ENCODE measurements around the gene CAPG.
"Not testable (repeated sequence)": the region's sequence is repeated elsewhere in the genome, so short reads cannot be mapped to it uniquely, and the experiment has no call there.

Gene CAPG

DNA sequence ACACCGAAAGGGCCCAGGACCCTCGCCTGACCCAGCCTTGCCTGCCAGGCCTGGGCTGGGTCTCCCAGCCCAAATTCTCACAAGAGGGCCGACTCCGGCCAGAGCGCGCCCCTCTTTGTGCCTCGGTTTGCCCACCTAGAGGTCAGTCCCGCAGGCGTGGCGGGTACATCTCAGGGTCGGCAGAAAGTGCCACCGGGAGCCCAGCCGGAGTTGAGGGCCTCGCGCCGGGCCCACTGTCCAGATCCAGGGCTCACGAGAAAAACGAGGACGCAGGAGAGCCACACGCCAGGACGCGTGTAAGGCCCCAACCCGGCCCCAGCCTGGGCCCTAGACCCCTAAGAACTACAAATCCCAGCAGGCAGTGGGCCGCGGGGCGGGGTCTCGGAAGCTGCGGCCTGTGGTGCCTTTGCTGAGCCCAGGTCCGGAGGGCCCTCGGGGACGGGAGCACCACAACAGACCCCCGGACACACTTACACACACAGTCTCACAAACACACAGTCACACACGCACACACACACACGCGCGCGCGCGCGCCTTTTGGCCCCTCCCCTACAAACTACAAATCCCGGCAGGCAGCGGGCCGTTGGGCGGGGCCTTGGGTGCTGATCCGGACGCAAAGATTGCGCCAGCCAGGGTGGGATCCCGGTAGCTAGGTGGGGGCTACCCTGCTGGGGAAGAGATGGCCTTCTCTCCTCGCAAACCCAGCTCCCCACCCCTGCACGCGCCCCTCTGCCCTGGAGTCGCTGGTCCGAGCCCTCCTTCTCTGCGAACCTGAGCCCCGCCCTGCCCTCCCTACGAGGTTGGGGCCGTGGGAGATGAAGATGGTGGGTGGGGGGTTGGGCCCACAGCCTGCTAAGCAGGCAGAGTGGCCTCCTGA lies 8.2 kb upstream of the CAPG start, which contains the start of gene SH2D6:
SH2D6 (plus strand) TSS at position 583 of the 877 bp plus-strand sequence. CDS start 10,752 bp downstream, outside the sequence.
- H3K4me3 ChIP-seq (ENCODE audit: extremely low read depth, insufficient read depth, low read length, poor library complexity, severe bottlenecking): peak within 1 kb of the TSS; percentile 61
- peaks cover 15% of the 10 kb centered on the region for H3K4me1 ChIP-seq (ENCODE audit: control insufficient read depth, insufficient read depth, low read length, poor library complexity, severe bottlenecking)
- peak within 1 kb of the TSS; percentile 86 for H3K27ac ChIP-seq (ENCODE audit: low read depth, low read length, severe bottlenecking)
- H3K9me3 ChIP-seq (ENCODE audit: control insufficient read depth, low read length): no peaks in the 10 kb centered on the region
- 49 to 51% methylated on average over 16 to 24 of the region's 57 CpGs for WGBS, 2 experiments (ENCODE audit: insufficient coverage in 2 of 2)
- no peaks in the 10 kb centered on the region for H3K36me3 ChIP-seq (ENCODE audit: control insufficient read depth, insufficient read depth, low read length)

DNA sequence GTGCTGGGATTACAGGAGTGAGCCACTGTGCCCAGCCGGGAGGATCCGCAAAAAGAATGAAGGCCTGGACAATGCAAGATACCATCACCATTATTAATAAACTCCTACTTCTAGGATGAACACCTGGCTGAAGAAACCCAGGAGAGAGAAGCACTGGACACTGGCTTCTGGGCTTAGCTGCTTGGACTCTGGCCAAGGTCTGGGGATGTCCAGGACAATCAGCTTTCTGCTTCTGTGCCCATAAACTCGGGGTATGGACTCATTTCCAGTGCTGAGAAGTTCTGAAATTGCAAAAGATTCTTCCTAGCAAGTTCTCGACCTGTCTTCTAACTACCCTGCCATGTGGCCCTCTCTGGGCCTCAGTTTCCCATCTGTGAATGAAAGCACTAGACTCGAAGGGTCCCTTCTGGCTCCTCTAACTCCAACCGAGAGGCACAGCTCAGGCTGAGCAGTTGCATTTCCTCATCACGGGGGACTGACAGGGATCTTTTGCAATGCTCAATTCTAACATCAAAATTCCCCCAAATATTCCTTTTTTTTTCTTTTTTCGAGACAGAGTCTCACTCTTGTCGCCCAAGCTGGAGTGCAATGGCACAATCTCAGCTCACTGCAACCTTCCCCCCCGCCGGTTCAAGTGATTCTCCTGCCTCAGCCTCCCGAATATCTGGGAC lies 5.9 kb upstream of the CAPG start:
- Histone ChIP-seq H3K9me3 (ENCODE audit: control insufficient read depth, low read length) (no peaks in the 10 kb centered on the region), H3K36me3 (ENCODE audit: control insufficient read depth, insufficient read depth, low read length) (no peaks in the 10 kb centered on the region), H3K4me3 (ENCODE audit: extremely low read depth, insufficient read depth, low read length, poor library complexity, severe bottlenecking) (no peak overlapping the region), H3K4me1 (ENCODE audit: control insufficient read depth, insufficient read depth, low read length, poor library complexity, severe bottlenecking) (peaks cover 15% of the 10 kb centered on the region), H3K27ac (ENCODE audit: low read depth, low read length, severe bottlenecking) (no peak overlapping the region)
- WGBS, 2 experiments (ENCODE audit: insufficient coverage in 2 of 2): 88 to 91% methylated on average over 9 to 12 of the region's 12 CpGs

DNA sequence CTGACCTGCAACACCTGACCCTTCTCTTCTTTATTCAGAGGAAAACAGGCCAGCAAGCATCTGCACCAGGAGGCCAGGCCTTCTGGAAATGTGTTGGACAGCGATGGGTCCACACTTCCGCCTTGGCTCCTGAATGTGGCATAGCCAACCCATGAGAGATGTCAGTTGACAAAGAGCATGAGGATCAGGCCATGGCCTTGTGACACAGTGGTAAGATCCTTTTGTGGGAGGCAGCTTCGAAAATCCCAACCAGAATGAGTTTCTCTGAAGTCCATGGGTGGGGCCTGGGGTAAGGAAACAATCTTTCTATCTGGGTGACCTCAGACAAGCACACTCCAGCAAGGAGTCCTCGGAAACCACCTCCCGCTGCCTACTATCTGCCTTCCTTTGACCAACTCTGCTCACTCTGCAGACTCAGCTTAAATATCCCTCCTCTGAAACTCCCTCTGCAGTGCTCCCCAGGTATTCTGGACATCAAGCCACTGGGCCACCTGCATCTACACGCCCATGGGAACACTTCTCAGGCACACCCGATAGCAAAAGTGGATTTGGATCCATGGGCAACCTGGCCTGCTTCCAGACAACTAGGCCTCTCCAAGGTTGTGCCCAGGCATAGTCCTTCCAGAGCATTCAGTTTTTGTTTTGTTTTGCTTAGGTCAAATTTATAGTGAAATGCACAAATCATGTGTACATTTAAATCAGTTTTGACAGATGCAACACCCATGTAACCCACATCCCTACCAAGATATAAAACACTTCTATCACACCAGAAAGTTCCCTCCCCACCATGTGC lies 4.8 kb upstream of the CAPG start:
- Histone ChIP-seq H3K27ac (ENCODE audit: low read depth, low read length, severe bottlenecking) (no peak overlapping the region), H3K4me1 (ENCODE audit: control insufficient read depth, insufficient read depth, low read length, poor library complexity, severe bottlenecking) (peaks cover 22% of the 10 kb centered on the region), H3K9me3 (ENCODE audit: control insufficient read depth, low read length) (no peaks in the 10 kb centered on the region), H3K36me3 (ENCODE audit: control insufficient read depth, insufficient read depth, low read length) (no peaks in the 10 kb centered on the region), H3K4me3 (ENCODE audit: extremely low read depth, insufficient read depth, low read length, poor library complexity, severe bottlenecking) (no peak overlapping the region)
- 100% methylated on average over 5 to 6 of the region's 7 CpGs for WGBS, 2 experiments (ENCODE audit: insufficient coverage in 2 of 2)

DNA sequence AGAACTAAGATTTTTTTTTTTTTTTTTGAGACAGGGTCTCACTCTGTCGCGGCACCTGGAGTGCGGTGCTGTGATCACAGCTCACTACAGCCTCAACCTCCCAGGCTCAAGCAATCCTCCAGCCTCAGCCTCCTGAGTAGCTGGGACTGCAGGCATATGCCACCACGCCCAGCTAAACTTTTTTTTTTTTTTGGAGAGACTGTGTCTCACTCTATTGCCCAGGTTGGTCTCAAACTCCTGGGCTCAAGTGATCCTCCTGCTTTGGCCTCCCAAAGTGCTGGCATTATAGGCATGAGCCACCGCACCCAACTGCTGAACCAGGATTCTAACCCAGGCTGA lies 4.2 kb upstream of the CAPG start:
- H3K9me3 ChIP-seq (ENCODE audit: control insufficient read depth, low read length); H3K27ac ChIP-seq (ENCODE audit: low read depth, low read length, severe bottlenecking); H3K36me3 ChIP-seq (ENCODE audit: control insufficient read depth, insufficient read depth, low read length): not testable (repeated sequence)
- Histone ChIP-seq H3K4me1 (ENCODE audit: control insufficient read depth, insufficient read depth, low read length, poor library complexity, severe bottlenecking) (peaks cover 17% of the 10 kb centered on the region), H3K4me3 (ENCODE audit: extremely low read depth, insufficient read depth, low read length, poor library complexity, severe bottlenecking) (peak overlapping the region; percentile 50)
- WGBS, 2 experiments (ENCODE audit: insufficient coverage in 2 of 2): 82 to 88% methylated on average over 1 to 3 of the region's 5 CpGs

DNA sequence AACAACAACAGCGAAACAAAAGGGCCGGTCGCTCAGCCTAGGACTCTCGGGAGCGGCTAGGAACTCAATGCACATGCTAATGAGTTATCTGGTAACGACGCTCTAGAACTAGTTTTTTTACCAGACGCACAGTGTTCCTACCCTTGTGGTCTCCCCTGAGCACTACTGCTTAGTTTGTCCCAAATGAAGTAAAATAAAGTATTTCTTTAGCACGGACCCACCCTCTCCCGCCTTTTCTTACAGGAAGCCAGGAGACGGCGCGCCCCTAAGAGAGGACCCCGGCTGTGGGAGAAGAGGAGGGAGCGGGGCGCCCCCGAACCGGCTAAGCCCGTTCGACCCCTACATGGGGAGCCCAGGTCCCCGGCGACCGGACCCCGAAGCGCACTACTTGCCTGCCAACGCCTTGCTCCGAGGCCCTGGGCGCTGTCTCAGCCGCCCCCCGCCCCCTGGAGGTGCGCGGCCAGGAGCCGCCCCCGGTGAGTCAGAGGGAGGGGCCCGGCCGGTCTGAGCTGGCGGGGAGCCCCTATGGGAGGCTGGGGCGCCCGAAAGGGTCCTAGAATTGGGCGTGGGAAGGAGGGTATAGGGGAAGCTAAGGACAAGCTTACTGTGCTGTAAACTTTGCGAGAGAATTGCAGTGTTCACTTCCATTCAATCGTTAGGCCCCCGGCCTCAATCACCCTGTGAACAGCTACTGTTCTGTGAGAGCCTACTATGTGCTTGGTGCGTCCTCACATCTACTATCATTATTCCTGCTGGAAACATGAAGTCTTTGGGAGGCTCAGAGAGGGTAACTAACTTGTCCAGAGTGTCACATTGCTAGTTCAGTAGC lies 3.6 kb upstream of the CAPG start:
- H3K4me3 ChIP-seq (ENCODE audit: extremely low read depth, insufficient read depth, low read length, poor library complexity, severe bottlenecking): peak overlapping the region; percentile 50
- 13 to 14% methylated on average over 14 to 22 of the region's 44 CpGs for WGBS, 2 experiments (ENCODE audit: insufficient coverage in 2 of 2)
- peaks cover 11% of the 10 kb centered on the region for H3K4me1 ChIP-seq (ENCODE audit: control insufficient read depth, insufficient read depth, low read length, poor library complexity, severe bottlenecking)
- H3K36me3 ChIP-seq (ENCODE audit: control insufficient read depth, insufficient read depth, low read length): no peaks in the 10 kb centered on the region
- H3K27ac ChIP-seq (ENCODE audit: low read depth, low read length, severe bottlenecking): no peak overlapping the region
- H3K9me3 ChIP-seq (ENCODE audit: control insufficient read depth, low read length): no peaks in the 10 kb centered on the region

- WGBS, 2 experiments (ENCODE audit: insufficient coverage in 2 of 2): 95 to 100% methylated on average over 3 to 4 of the region's 5 CpGs
- H3K36me3 ChIP-seq (ENCODE audit: control insufficient read depth, insufficient read depth, low read length): no peaks in the 10 kb centered on the region
- H3K4me3 ChIP-seq (ENCODE audit: extremely low read depth, insufficient read depth, low read length, poor library complexity, severe bottlenecking): no peak overlapping the region
- H3K4me1 ChIP-seq (ENCODE audit: control insufficient read depth, insufficient read depth, low read length, poor library complexity, severe bottlenecking): peaks cover 8% of the 10 kb centered on the region
- H3K27ac ChIP-seq (ENCODE audit: low read depth, low read length, severe bottlenecking): no peak overlapping the region
- H3K9me3 ChIP-seq (ENCODE audit: control insufficient read depth, low read length): no peaks in the 10 kb centered on the region
These were observed 1.2 kb upstream of the CAPG start for GRCh38 chr2:85411405-85411748.

- WGBS, 2 experiments (ENCODE audit: insufficient coverage in 2 of 2): 88 to 92% methylated on average over 11 to 12 of the region's 13 CpGs
- H3K27ac ChIP-seq (ENCODE audit: low read depth, low read length, severe bottlenecking): no peak overlapping the region
- no peak overlapping the region for H3K4me3 ChIP-seq (ENCODE audit: extremely low read depth, insufficient read depth, low read length, poor library complexity, severe bottlenecking)
These were observed 628 bp upstream of the CAPG start for GRCh38 chr2:85410584-85411404.

GRCh38 chr2:85405201-85406059 lies 4.7 kb downstream of the CAPG start:
- Histone ChIP-seq H3K36me3 (ENCODE audit: control insufficient read depth, insufficient read depth, low read length) (peaks cover 9% of the 10 kb centered on the region), H3K4me3 (ENCODE audit: extremely low read depth, insufficient read depth, low read length, poor library complexity, severe bottlenecking) (no peak overlapping the region), H3K9me3 (ENCODE audit: control insufficient read depth, low read length) (no peaks in the 10 kb centered on the region), H3K27ac (ENCODE audit: low read depth, low read length, severe bottlenecking) (no peak overlapping the region), H3K4me1 (ENCODE audit: control insufficient read depth, insufficient read depth, low read length, poor library complexity, severe bottlenecking) (peaks cover 2% of the 10 kb centered on the region)
- WGBS, 2 experiments (ENCODE audit: insufficient coverage in 2 of 2): 76 to 80% methylated on average over 11 of the region's 15 CpGs

More at GRCh38 chr2:85410584-85411404, 628 bp upstream of the CAPG start:
- Histone ChIP-seq H3K4me1 (ENCODE audit: control insufficient read depth, insufficient read depth, low read length, poor library complexity, severe bottlenecking) (peaks cover 8% of the 10 kb centered on the region), H3K9me3 (ENCODE audit: control insufficient read depth, low read length) (no peaks in the 10 kb centered on the region), H3K36me3 (ENCODE audit: control insufficient read depth, insufficient read depth, low read length) (no peaks in the 10 kb centered on the region)

GRCh38 chr2:85401844-85402243 lies 8.3 kb downstream of the CAPG start:
- no peaks in the 10 kb centered on the region for H3K9me3 ChIP-seq (ENCODE audit: control insufficient read depth, low read length)
- H3K27ac ChIP-seq (ENCODE audit: low read depth, low read length, severe bottlenecking): no peak overlapping the region
- H3K4me1 ChIP-seq (ENCODE audit: control insufficient read depth, insufficient read depth, low read length, poor library complexity, severe bottlenecking): no peaks in the 10 kb centered on the region
- no peak overlapping the region for H3K4me3 ChIP-seq (ENCODE audit: extremely low read depth, insufficient read depth, low read length, poor library complexity, severe bottlenecking)
- peaks cover 35% of the 10 kb centered on the region for H3K36me3 ChIP-seq (ENCODE audit: control insufficient read depth, insufficient read depth, low read length)
- 94 to 99% methylated on average over 7 of the region's 8 CpGs for WGBS, 2 experiments (ENCODE audit: insufficient coverage in 2 of 2)
